Pulmonary artery endothelial cell (primary cell): Measurements from ENCODE around the gene OR7A5. TPM values are rescaled to one million over a fixed set of nuclear protein-coding genes. Genes with fewer than 3 reads are reported as not detected.
"Not testable (repeated sequence)": the region's sequence is repeated elsewhere in the genome, so short reads cannot be mapped to it uniquely, and the experiment has no call there.

ENCODE experiments used
- DNase-seq: peaks from one replicate; pipeline ENCODE4 v3.0.0-alpha.2; 2011; ENCODE audit warnings: low read depth, low spot score
- total RNA-seq: library from RNA; depleted of rRNA; stranded (reverse); fragments of >200 nt; gene quantifications from 2 replicates; pipeline ENCODE4 v1.2.3, GENCODE V29; 2014

OR7A5 gene
- total RNA-seq, 1 donor from 2014 or later = not detected

GRCh38 chr19:14785102-14785793 lies 49.7 kb downstream of the OR7A5 start:
- not testable (repeated sequence) for DNase-seq

GRCh38 chr19:14784730-14785101 lies 50.3 kb downstream of the OR7A5 start:
- not testable (repeated sequence) for DNase-seq

GRCh38 chr19:14783410-14783998 lies 51.5 kb downstream of the OR7A5 start:
- not testable (repeated sequence) for DNase-seq

GRCh38 chr19:14782626-14783409 lies 52.2 kb downstream of the OR7A5 start:
- no peak for DNase-seq

- DNase-seq = not testable (repeated sequence)
Observed at GRCh38 chr19:14781713-14782536, 53.1 kb downstream of the OR7A5 start.

- DNase-seq = not testable (repeated sequence)
Observed at GRCh38 chr19:14780622-14781225, 54.3 kb downstream of the OR7A5 start.

- DNase-seq = no peak
Observed at GRCh38 chr19:14779151-14779550, 55.8 kb downstream of the OR7A5 start.

- DNase-seq = not testable (repeated sequence)
Observed at GRCh38 chr19:14778110-14778845, 56.7 kb downstream of the OR7A5 start, which contains the start of gene ADGRE2. TSS of gene ADGRE2 (minus strand) at chr19:14778560. CDS start at chr19:14776756, 1,804 bp downstream.

- DNase-seq = not testable (repeated sequence)
Observed at GRCh38 chr19:14777645-14778044, 57.3 kb downstream of the OR7A5 start.

Other genes starting within 250 kb of the OR7A5 start
- not detected in 2 replicates for gene ADGRE3, start 160.3 kb downstream of the OR7A5 start, total RNA-seq
- gene ZNF333, start 145.1 kb downstream of the OR7A5 start, total RNA-seq = 12.3 and 17.8 TPM in 2 replicates
- not detected in 2 replicates for gene ADGRE2, start 56.6 kb downstream of the OR7A5 start, total RNA-seq
- gene OR7C1, start within 50 bp of the OR7A5 start, total RNA-seq = not detected in 2 replicates
- not detected in 2 replicates for gene OR7A10, start 13.7 kb upstream of the OR7A5 start, total RNA-seq
- gene OR7A17, start 50.9 kb upstream of the OR7A5 start, total RNA-seq = not detected in 2 replicates
- not detected in 2 replicates for gene OR7C2, start 106.3 kb upstream of the OR7A5 start, total RNA-seq
- gene SLC1A6, start 144.7 kb upstream of the OR7A5 start, total RNA-seq = not detected in 2 replicates
- gene CASP14, start 214.3 kb upstream of the OR7A5 start, total RNA-seq = not detected in 2 replicates
- gene OR1I1, start 247.0 kb upstream of the OR7A5 start, total RNA-seq = not detected in 2 replicates